ENCODE data around the gene DMRT3.

DMRT3 gene

GRCh38 chr9:1031951-1032601 lies 55.6 kb downstream of the DMRT3 start:
- Histone ChIP-seq H3K36me3 (ENCODE audit: control insufficient read depth in 2 of 2, insufficient read depth in 1 of 2, low read length in 2 of 2) (no peaks in the 10 kb centered on the region), H3K27ac (ENCODE audit: extremely low read depth, low read depth, low read length) (no peak overlapping the region), H3K4me3 (ENCODE audit: low read depth, low read length) (no peak overlapping the region), H3K9me3 (ENCODE audit: control insufficient read depth, insufficient read depth, low read depth, low read length) (no peaks in the 10 kb centered on the region), H3K4me1 (ENCODE audit: control insufficient read depth, insufficient read depth, low read length) (no peaks in the 10 kb centered on the region; the same call in 1 of the 2 replicates)
- ChIA-PET CTCF (interaction anchor here (1.0 to 1.9 kb wide), 2 partner anchors 23 kb away, joined by 3 to 6 read pairs; no protein-coding TSS in a partner anchor), POLR2A (no interaction called here)
- TF ChIP-seq ZNF837 (tag by site-specific recombination; IDR thresholded peaks at IDR 0.05) (no peak), ZBTB6 (tag by site-specific recombination; IDR thresholded peaks at IDR 0.05) (no peak), ZXDB (tag by site-specific recombination; IDR thresholded peaks at IDR 0.05) (no peak), ZNF791 (tag by site-specific recombination; IDR thresholded peaks at IDR 0.05) (no peak), ZNF621 (tag by site-specific recombination; IDR thresholded peaks at IDR 0.05) (no peak), ZNF426 (tag by site-specific recombination; IDR thresholded peaks at IDR 0.05) (no peak), ZFP3 (tag by site-specific recombination; IDR thresholded peaks at IDR 0.05; ENCODE audit: low read depth) (no peak), ZBTB17 (tag by site-specific recombination; IDR thresholded peaks at IDR 0.05) (0 out of 2 replicates have a peak, but pooled peaks have one; percentile 39), ZNF658 (tag by site-specific recombination; IDR thresholded peaks at IDR 0.05) (no peak), OVOL3 (tag by site-specific recombination; IDR thresholded peaks at IDR 0.05) (peak; percentile 54; the same call in 1 of the 2 replicates), SCRT2 (tag by site-specific recombination; IDR thresholded peaks at IDR 0.05) (no peak), ZNF169 (tag by site-specific recombination; IDR thresholded peaks at IDR 0.05) (no peak), HOXA7 (CRISPR knock-in tag; IDR thresholded peaks at IDR 0.05; ENCODE audit: borderline replicate concordance) (no peak), ZNF354C (tag by site-specific recombination; IDR thresholded peaks at IDR 0.05; ENCODE audit: borderline replicate concordance, low read depth) (no peak), ZNF777 (tag by site-specific recombination; IDR thresholded peaks at IDR 0.05; ENCODE audit: borderline replicate concordance) (no peak), FEZF1 (tag by site-specific recombination; IDR thresholded peaks at IDR 0.05) (peak; percentile 42; the same call in 1 of the 2 replicates), ZNF549 (tag by site-specific recombination; IDR thresholded peaks at IDR 0.05) (no peak), ZNF747 (tag by site-specific recombination; IDR thresholded peaks at IDR 0.05) (no peak), PRDM4 (tag by site-specific recombination; IDR thresholded peaks at IDR 0.05) (no peak), SP2 (tag by site-specific recombination; IDR thresholded peaks at IDR 0.05) (no peak), ZSCAN30 (tag by site-specific recombination; IDR thresholded peaks at IDR 0.05) (no peak), ZNF211 (tag by site-specific recombination; IDR thresholded peaks at IDR 0.05; ENCODE audit: low read depth) (no peak), ZSCAN16 (tag by site-specific recombination; IDR thresholded peaks at IDR 0.05) (no peak), ZNF561 (tag by site-specific recombination; IDR thresholded peaks at IDR 0.05; ENCODE audit: borderline replicate concordance) (0 out of 2 replicates have a peak, but pooled peaks have one; percentile 25), ZNF544 (tag by site-specific recombination; IDR thresholded peaks at IDR 0.05) (no peak), ZNF510 (tag by site-specific recombination; IDR thresholded peaks at IDR 0.05; ENCODE audit: insufficient replicate concordance) (no peak), ZNF266 (tag by site-specific recombination; IDR thresholded peaks at IDR 0.05; ENCODE audit: low read depth) (no peak), MYNN (tag by site-specific recombination; IDR thresholded peaks at IDR 0.05; ENCODE audit: borderline replicate concordance) (no peak), GLIS1 (tag by site-specific recombination; IDR thresholded peaks at IDR 0.05) (peak; percentile 36), WT1 (tag by site-specific recombination; IDR thresholded peaks at IDR 0.05) (peak; percentile 92), ZNF670 (tag by site-specific recombination; IDR thresholded peaks at IDR 0.05; ENCODE audit: low read depth) (no peak), HIC1 (tag by site-specific recombination; IDR thresholded peaks at IDR 0.05) (no peak), ZNF843 (tag by site-specific recombination; IDR thresholded peaks at IDR 0.05) (0 out of 2 replicates have a peak, but pooled peaks have one; percentile 16), GLIS2 (tag by site-specific recombination; IDR thresholded peaks at IDR 0.05) (no peak)
